Adrenal gland (tissue), 12 donors: Measurements from ENCODE around the gene OR4D6. TPM values are rescaled to one million over a fixed set of nuclear protein-coding genes. Genes with fewer than 3 reads are reported as not detected.

ENCODE experiments used
- DNase-seq, 7 donors: peaks; one replicate each; pipeline ENCODE4 v3.0.0-alpha.2; 2019 to 2020
- H3K27ac ChIP-seq, 5 donors: fragments of 200-600 bp; sonication (generic) in 4 of 5; 1 replicate in 3 of 5; 2 replicates in 2 of 5; pipeline versions ENCODE4 v1.5.1 to v1.8.0; 2016 to 2020; ENCODE audit warnings: mild to moderate bottlenecking in 1 of 5
- H3K27me3 ChIP-seq: fragments of 200-600 bp; 2 replicates; pipeline ENCODE4 v1.8.0; 2021
- H3K36me3 ChIP-seq, 2 donors: fragments of 200-600 bp; replicated peaks in 1 of 2; 1 replicate in 1 of 2; 2 replicates in 1 of 2; pipeline versions ENCODE4 v1.5.1 to v1.8.0; 2018 to 2022
- H3K4me1 ChIP-seq, 2 donors: fragments of 200-600 bp; replicated peaks in 1 of 2; 1 replicate in 1 of 2; 2 replicates in 1 of 2; pipeline versions ENCODE4 v1.5.1 to v1.8.0; 2018 to 2021
- H3K4me3 ChIP-seq, 4 donors: fragments of 200-600 bp; sonication (generic) in 3 of 4; one replicate each; pipeline ENCODE4 v1.5.1; 2016 to 2018
- H3K9me3 ChIP-seq, 3 donors: fragments of 200-600 bp; sonication (generic) in 1 of 3; replicated peaks in 1 of 3; 1 replicate in 2 of 3; 2 replicates in 1 of 3; pipeline versions ENCODE4 v1.5.1 to v1.8.0; 2016 to 2021
- POLR2A ChIP-seq, 2 donors: fragments of 450-650 bp; IDR thresholded peaks; one replicate each; pipeline ENCODE4 v1.6.1; 2017; ENCODE audit warnings: antibody characterized with exemption in 2 of 2, mild to moderate bottlenecking in 2 of 2, moderate library complexity in 1 of 2
- WGBS, 4 donors: extraction: QIAGEN DNeasy Blood & Tissue Kit in 2 of 4; methylation state at CpG; one replicate each; pipeline versions ENCODE4 v1.1.5 to v1.1.7; 2013 to 2017; 5-methylcytosine and 5-hydroxymethylcytosine counted together
- intact Hi-C, 2 donors: fragments of 100-400 bp; cut with DNase I; formaldehyde crosslinking; loops; one replicate each; pipeline versions ENCODE4 v1.14.1 to v1.15.0; 2022 to 2023
- polyA plus RNA-seq, 3 donors: library from polyadenylated mRNA; stranded (reverse); fragments of 200-250 nt in 2 of 3; fragments of 350-450 nt in 1 of 3; fragmentation: Illumina TruSeq in 1 of 3; extraction: RNeasy Lipid Tissue Mini Kit (QIAGEN cat#74804) in 1 of 3; gene quantifications; one replicate each; pipeline ENCODE4 v1.2.3, GENCODE V29; 2013 to 2014
- total RNA-seq, 9 donors: library from RNA; depleted of rRNA in 4 of 9; stranded (reverse); fragments of >200 nt in 4 of 9; fragments of 120-200 nt in 1 of 9; fragmentation: NEBNext Ultra II Directional in 1 of 9; extraction: Animal tissue kit (Norgen Biotek cat#: 25700) in 1 of 9; gene quantifications; one replicate each; pipeline versions ENCODE4 v1.1.0 to v1.2.4, GENCODE V29; 2013 to 2023
- TF ChIP-seq, protein P1 (sequence below), 6 experiments: fragments of 450-650 bp in 4 of 6; fragments of 200-600 bp in 2 of 6; sonication (generic) in 1 of 6; IDR thresholded peaks; 1 replicate in 5 of 6; 2 replicates in 1 of 6; pipeline versions ENCODE4 v1.5.1 to v1.8.0; 2016 to 2021; ENCODE audit warnings: antibody characterized with exemption in 6 of 6, mild to moderate bottlenecking in 2 of 6, moderate library complexity in 1 of 6
- donor health status: healthy with polysubstance abuse.
- donor health status: Bipolar disorder and iron deficiency.
- donor health status: DM: yes; HTN: yes; CAD: no.
- donor health status: DM: no; HTN: no; CAD: no.
- donor health status: DM: no; HTN: no; CAD: no.
- donor health status: DM: yes; HTN: yes; CAD: no.

Gene OR4D6
- total and polyA plus RNA-seq, 12 donors, result not detected

DNA sequence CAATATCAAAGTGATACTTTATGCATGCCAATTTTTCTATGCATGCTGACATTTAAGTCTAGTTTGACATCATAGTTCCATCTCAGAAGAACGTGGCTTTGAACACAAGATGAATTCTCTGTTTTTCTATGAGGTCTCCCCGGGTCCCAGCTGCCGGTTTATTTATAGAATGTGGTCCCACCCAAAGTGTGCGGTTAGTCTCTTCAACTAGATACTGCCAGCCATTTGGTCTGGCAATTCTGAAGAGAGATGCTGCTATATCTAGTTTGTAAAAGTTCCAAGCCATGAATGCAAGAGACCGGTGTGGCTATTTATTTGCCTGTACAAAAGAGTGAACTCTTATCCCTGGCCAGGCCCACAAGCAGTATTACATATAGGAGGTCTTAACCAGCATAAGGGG, 39.7 kb upstream of the OR4D6 start:
- DNase-seq, result no peak
- 44 to 59% (median 56%) methylated on average over 5 of the region's 5 CpGs for WGBS, 4 donors
- Histone ChIP-seq H3K27ac (no peak overlapping the region), H3K4me1 (no peaks in the 10 kb centered on the region), H3K9me3 (no peaks in the 10 kb centered on the region), H3K36me3 (no peaks in the 10 kb centered on the region), H3K4me3 (no peak overlapping the region), H3K27me3 (no peaks in the 10 kb centered on the region)
- TF ChIP-seq POLR2A (IDR thresholded peaks at IDR 0.05), result no peak
- TF ChIP-seq, protein P1, sequence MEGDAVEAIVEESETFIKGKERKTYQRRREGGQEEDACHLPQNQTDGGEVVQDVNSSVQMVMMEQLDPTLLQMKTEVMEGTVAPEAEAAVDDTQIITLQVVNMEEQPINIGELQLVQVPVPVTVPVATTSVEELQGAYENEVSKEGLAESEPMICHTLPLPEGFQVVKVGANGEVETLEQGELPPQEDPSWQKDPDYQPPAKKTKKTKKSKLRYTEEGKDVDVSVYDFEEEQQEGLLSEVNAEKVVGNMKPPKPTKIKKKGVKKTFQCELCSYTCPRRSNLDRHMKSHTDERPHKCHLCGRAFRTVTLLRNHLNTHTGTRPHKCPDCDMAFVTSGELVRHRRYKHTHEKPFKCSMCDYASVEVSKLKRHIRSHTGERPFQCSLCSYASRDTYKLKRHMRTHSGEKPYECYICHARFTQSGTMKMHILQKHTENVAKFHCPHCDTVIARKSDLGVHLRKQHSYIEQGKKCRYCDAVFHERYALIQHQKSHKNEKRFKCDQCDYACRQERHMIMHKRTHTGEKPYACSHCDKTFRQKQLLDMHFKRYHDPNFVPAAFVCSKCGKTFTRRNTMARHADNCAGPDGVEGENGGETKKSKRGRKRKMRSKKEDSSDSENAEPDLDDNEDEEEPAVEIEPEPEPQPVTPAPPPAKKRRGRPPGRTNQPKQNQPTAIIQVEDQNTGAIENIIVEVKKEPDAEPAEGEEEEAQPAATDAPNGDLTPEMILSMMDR (IDR thresholded peaks at IDR 0.05), result no peak
- intact Hi-C loops, result no loop called here

DNA sequence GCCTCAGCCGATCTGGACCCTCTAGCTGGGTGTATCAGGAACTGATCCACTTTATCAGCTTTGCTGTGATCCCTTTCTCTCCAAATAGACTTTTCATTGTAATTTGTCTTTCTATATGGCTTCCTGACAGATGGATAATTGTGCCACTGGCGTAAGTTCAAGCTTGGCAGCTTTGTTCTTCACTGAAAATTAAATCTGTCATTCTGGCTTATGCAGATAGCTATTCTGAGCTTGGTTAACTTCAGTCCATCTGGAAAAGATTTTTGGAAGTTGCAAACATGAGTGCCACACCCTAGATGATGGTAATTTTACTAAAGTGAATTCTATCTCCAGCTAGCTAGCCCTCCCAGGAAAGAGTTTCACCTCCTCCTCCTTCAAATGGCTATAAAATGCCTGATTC, 38.6 kb upstream of the OR4D6 start:
- no peaks in the 10 kb centered on the region for H3K36me3 ChIP-seq
- no peaks in the 10 kb centered on the region for H3K27me3 ChIP-seq
- no peak overlapping the region for H3K27ac ChIP-seq
- H3K9me3 ChIP-seq, result no peaks in the 10 kb centered on the region
- WGBS, 4 donors, result 57 to 74% (median 63%) methylated on average over 2 of the region's 2 CpGs
- no peak overlapping the region for H3K4me3 ChIP-seq
- no peak for DNase-seq
- H3K4me1 ChIP-seq, result no peaks in the 10 kb centered on the region
- intact Hi-C loops, result no loop called here
- TF ChIP-seq, protein P1 (IDR thresholded peaks at IDR 0.05), result no peak
- no peak for TF ChIP-seq POLR2A (IDR thresholded peaks at IDR 0.05)

DNA sequence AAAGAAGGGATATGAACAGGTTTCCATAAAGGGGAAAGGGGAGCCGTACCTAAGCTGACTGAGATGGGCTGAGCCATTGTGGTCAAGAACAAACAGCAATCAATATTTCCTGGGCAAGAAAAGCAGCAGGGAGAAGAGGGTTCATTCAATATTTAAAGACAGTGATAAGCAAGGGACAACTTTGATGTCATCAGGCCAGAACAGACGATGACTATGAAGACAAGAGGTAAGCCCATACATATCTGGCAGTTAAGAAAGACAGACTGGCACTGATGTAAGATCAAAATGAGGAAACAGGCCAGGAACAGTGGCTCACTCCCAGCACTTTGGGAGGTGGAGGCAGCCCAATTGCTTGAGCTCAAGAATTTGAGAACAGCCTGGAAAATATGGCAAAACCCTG, 32.9 kb upstream of the OR4D6 start:
- Histone ChIP-seq H3K27ac (no peak overlapping the region), H3K27me3 (no peaks in the 10 kb centered on the region), H3K9me3 (no peaks in the 10 kb centered on the region), H3K36me3 (no peaks in the 10 kb centered on the region), H3K4me1 (no peaks in the 10 kb centered on the region), H3K4me3 (no peak overlapping the region)
- intact Hi-C loops, result loop anchor here in 1 of 2 donors (10.0 kb wide), 1 partner anchor 249 kb away; the partner anchor contains the start of gene DTX4
- no peak for DNase-seq
- WGBS, 4 donors, result 63 to 86% (median 71%) methylated on average over 2 of the region's 2 CpGs
- TF ChIP-seq POLR2A (IDR thresholded peaks at IDR 0.05), result no peak
- TF ChIP-seq, protein P1 (IDR thresholded peaks at IDR 0.05), result no peak

DNA sequence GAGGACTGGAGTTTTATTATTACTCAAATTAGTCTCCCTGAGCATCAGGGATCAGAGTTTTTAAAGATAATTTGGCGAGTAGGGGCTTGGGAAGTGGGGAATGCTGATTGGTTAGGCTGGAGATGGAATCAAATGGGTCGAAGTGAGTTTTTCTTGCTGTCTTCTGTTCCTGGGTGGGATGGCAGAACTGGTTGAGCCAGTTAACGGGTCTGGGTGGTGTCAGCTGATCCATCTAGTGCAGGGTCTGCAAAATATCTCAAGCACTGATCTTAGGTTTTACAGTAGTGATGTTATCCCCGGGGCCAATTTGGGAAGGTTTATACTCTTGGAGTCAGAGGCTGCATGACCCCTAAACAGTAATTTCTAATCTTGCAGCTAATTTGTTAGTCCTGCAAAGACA, 31.6 kb upstream of the OR4D6 start:
- H3K9me3 ChIP-seq, result no peaks in the 10 kb centered on the region
- H3K4me3 ChIP-seq, result no peak overlapping the region
- WGBS, 4 donors, result 44 to 61% (median 51%) methylated on average over 3 to 4 of the region's 4 CpGs
- H3K4me1 ChIP-seq, result no peaks in the 10 kb centered on the region
- H3K27ac ChIP-seq, result no peak overlapping the region
- TF ChIP-seq, protein P1 (IDR thresholded peaks at IDR 0.05), result no peak
- TF ChIP-seq POLR2A (IDR thresholded peaks at IDR 0.05), result no peak
- DNase-seq, result no peak
- intact Hi-C loops, result loop anchor here in 1 of 2 donors (10.0 kb wide), 1 partner anchor 250 kb away; the partner anchor contains the start of gene DTX4
- no peaks in the 10 kb centered on the region for H3K36me3 ChIP-seq
- H3K27me3 ChIP-seq, result no peaks in the 10 kb centered on the region
